Epithelial cell of umbilical artery (primary cell): ENCODE measurements around the gene PPFIA4. TPM values are rescaled to one million over a fixed set of nuclear protein-coding genes. Genes with fewer than 3 reads are reported as not detected.

Experiments used
- total RNA-seq: library from RNA; depleted of rRNA; stranded (reverse); fragments of >200 nt; gene quantifications from 2 replicates; pipeline ENCODE4 v1.2.3, GENCODE V29; 2014

The PPFIA4 gene
- under 0.01 and 0.32 TPM in 2 replicates for total RNA-seq

GRCh38 chr1:203026031-203026665 is at the start of gene PPFIA4:
Gene PPFIA4, plus strand, starts transcription at chr1:203026491. Its CDS starts 12,518 bp downstream, at chr1:203039009.

GRCh38 chr1:203006948-203007871 is 19.1 kb upstream of the PPFIA4 start, which contains the start of gene TMEM183A:
Gene TMEM183A, plus strand, starts transcription at chr1:203007374. Its CDS starts 92 bp downstream, at chr1:203007466.

GRCh38 chr1:203085528-203086406 is 59.5 kb downstream of the PPFIA4 start, which contains the start of gene MYOG:
Gene MYOG, minus strand, starts transcription at chr1:203086012. Its CDS starts 51 bp downstream, at chr1:203085961.

GRCh38 chr1:203127666-203128430 is 101.6 kb downstream of the PPFIA4 start, which contains the start of gene ADORA1:
Gene ADORA1, plus strand, starts transcription at chr1:203127726. Its CDS starts 1,116 bp downstream, at chr1:203128842.

Other genes starting within 250 kb of the PPFIA4 start
- gene KDM5B, start 218.1 kb upstream of the PPFIA4 start, total RNA-seq, result 58.1 and 61.1 TPM in 2 replicates
- gene PCAT6, start 215.5 kb upstream of the PPFIA4 start, total RNA-seq, result 1.1 TPM in 1 of 2 replicates, not detected in the other
- gene RABIF, start 137.3 kb upstream of the PPFIA4 start, total RNA-seq, result 5.8 and 8.1 TPM in 2 replicates
- gene KLHL12, start 99.3 kb upstream of the PPFIA4 start, total RNA-seq, result 28.3 and 35.6 TPM in 2 replicates
- 93.9 and 98.3 TPM in 2 replicates for gene ADIPOR1, start 68.2 kb upstream of the PPFIA4 start, total RNA-seq
- gene CYB5R1, start 59.2 kb upstream of the PPFIA4 start, total RNA-seq, result 20.8 and 23.1 TPM in 2 replicates
- 125 and 129 TPM in 2 replicates for gene TMEM183A, start 19.1 kb upstream of the PPFIA4 start, total RNA-seq
- not detected in 2 replicates for gene MYOG, start 59.5 kb downstream of the PPFIA4 start, total RNA-seq
- 0.30 and 0.32 TPM in 2 replicates for gene ADORA1, start 101.2 kb downstream of the PPFIA4 start, total RNA-seq
- gene MYBPH, start 149.3 kb downstream of the PPFIA4 start, total RNA-seq, result not detected in 2 replicates
- gene CHI3L1, start 160.2 kb downstream of the PPFIA4 start, total RNA-seq, result 0.65 and 1.5 TPM in 2 replicates
- under 0.01 TPM in 1 of 2 replicates, not detected in the other for gene CHIT1, start 203.2 kb downstream of the PPFIA4 start, total RNA-seq